Measurements from ENCODE around the gene CCDC40.

Gene CCDC40

DNA sequence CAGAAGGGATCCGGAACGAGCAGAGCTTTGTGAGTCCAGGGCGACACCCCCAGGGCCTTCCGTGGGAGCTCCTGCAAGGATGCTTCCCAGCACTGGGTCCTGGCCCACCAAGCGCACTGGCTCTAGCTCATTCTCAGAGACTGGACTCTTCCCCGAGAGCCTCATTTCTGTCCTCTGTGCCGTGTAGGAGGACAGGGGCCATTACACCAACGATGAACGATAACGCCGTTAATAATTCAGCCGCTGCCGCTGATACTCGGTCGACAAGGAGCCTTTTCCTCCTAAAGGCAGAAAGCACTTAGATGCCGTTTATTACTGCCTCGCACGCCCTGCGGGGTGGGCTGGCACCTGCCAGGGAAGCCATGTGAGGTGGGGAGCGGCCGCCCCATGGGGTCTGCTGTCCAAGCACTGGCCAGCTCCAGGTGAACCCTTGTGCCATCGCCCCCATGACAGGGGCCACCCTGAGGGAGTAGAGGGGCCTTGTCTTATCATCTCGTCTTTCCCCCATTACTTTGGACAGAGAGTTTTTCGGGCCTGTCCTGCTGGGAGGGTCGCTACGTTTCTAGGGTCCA, 34.3 kb upstream of the CCDC40 start:
- no peak for DNase-seq

DNA sequence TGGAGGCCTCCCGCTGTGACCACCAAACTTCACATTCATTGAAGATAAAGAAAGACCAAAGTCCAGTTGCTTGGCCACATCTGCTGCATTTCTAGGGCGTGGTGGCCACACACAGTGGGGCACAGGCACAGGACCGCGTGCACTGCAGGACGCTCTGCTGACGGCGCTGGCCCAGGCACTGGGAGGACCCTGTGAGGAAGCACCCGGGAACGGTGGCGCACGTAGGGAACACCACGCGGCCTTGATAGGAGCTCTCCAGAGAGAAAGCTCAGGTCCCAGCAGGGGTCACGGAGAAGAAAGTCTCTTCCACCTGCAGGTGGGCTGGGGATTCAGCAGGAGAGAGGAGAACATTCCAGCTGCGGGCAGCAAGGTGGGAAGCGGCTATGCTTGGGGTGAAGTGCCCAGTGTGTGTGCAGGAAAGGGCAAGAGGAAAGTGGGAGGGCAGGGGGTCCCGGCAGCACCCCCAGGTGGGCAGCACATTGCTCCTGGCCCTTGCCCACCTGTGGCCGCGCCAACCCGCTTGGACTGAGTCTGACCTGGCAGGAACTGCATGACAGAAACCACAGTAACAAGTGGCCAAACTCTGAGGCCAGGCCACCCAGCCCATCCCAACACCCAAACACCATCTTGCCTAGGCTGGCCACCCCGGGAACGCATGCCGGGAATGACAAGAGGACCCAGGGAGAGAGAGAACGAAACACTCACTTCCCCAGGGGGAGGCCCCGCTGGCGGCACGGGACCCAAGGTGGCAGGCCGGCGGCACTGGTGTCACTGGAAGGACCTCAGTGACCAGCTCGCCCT, 33.6 kb upstream of the CCDC40 start:
- DNase-seq = no peak

DNA sequence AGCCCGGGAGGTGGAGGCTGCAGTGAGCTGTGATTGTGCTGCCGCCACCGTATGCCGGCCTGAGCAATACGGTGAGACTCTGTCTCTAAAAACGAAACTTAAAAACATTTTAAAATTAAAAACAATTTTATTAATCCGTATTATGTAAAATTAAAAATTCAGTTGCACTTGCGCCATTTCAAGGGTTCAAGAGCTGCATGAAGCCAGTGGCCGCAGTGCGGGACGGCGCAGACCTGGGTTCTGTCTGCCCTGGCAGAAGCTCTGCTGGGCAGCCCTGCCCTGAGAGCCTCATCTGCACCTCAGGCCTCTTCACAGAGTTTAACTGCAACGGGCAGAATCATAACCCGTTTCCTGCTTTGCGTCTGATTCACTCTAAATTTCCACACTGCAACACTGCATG, 32.5 kb upstream of the CCDC40 start:
- no peak for DNase-seq

DNA sequence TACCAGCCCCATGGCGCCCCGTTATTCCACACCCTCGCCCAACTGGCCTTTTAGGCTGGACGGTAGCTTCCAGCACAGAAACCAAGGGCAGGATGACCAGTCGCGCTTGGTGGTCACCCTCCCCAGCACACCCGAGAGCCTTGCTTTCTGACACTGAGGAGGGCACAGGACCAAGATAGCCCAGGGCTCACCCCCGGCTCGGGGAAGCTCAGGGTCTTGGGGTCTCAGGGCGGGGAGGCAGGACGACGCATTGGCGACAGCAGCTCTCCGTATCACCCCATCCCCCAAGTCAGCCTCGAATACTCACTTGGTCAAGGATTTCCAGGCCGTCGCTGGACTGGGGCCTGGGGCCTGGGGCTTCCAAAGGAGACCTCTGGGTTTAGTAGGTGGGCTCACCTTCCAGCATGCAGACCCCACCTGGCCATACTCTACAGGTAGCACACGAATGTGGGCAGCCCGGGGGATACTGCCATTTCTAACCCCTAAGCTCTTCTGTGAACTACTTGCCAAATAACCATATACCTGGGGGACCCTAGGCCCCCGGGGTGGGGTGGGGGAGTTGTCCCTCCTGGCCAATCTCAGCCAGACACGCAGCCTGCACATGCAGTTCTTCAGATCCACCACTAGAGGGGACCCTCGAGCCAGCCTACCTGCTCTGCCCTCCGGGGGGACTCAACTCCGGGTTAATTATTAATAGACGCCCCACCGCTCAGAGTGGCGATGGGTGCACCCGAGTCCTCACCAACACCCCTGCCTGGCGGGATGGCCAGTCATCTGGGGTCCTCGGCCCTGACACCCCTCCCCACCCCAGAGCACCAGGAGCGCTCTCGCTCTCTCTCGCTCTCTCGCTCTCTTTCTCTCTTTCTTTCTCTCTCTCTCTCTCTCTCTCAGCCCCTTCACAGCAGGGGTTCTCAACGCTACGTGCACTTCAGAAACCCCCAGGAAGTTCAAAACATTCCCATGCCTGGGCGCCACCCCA, 30.8 kb upstream of the CCDC40 start:
- DNase-seq = peak; percentile 42

DNA sequence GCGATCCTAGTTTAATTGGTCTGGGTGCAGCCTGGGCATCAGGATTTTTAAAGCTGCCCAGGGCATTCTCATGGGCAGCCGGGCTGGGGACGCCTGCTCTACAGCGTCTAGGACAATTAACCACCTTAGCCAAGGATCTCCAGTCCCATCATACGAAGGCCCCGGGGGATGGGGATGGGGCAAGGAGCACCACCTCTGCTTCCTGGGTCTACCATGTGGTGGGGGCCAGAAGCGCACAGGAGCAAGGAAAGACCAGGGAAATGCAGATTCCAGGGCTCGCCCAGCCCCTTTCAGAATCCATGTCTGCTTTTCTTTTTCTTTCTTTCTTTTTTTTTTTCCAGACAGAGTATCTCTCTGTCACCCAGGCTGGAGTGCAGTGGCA, 30.1 kb upstream of the CCDC40 start:
- no peak for DNase-seq

DNA sequence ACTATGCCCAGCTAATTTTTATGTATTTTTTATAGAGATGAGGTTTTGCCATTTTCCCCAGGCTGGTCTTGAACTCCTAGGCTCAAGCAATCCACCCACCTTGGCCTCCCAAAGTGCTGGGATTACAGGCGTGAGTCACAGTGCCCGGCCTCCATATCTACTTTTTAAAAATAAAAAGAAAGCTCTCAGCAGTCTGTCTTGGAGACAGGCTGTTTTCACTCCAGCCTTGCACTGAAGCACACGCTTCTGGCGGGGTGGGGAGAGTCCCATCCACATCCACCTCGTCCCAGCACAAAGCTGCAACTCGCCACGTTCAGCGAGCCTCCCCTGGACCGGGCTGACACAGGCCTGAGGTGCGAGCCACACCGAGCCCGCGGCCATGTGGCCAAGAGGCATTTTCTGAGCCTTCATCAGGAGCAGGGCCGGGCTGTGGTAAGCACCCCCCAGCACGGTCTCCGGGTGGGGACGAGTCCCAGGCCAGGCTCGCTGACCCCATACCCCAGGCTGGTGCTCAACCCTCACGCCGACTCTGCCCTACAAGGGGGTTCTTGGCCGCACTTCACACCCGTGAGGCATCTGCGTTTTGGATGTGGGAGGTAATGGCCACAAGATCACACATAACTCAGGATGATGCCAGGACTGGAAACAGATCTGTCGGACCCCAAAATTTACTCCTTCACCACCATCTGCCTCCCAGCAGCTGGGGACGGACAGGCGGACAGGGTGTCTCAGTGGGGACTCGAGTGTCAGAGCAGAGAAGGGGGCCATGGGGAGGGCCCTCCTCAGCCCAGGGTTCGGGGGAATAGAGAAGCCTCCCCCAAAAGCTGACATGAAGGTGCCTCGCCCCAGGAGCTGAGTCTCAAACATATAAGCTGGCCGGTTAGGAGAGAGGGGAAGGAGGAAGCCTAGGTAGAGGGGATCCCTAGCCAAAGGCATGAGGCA, 29.4 kb upstream of the CCDC40 start:
- no peak for DNase-seq

DNA sequence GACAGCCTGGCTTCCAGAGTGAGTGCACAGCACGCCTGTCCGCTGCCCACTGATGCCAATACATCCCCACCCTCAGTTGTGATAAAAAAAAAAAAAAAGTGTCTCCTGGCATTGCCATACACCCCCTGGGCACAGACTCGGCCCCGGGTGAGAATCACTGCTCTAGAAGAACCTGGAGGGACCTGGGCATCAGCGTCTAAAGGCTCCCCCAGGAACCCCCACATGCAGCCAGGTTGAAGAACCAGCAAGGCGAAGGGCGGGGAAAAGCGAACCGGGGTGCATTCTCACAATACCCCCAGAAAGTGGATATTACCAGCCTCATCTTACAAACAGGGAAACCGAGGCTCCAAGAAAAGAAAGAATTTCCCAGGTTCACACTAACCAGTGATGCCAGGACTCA, 28.5 kb upstream of the CCDC40 start:
- no peak for DNase-seq

DNA sequence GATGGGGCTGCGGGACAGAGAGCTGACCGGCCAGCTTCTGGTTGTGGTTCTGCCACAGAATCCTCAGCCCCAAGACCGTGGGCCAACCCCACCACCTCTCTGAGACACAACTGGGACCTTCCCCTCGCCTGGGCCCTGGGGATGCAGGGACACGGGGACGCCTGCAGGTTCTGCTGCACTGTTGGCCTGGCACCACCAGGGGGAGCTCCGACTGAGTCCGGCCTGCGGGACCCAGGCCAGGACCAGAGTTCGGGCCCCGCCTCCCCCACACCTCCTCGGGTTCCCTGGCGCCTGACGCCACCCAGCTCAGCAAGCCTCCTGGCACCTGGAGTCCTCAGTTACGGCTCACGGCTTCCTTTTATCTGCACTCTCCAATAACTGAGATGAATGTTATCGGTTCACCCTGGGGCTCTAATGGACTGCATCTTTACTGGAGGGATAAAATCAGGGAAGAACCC, 28.0 kb upstream of the CCDC40 start:
- DNase-seq = peak; percentile 48

DNA sequence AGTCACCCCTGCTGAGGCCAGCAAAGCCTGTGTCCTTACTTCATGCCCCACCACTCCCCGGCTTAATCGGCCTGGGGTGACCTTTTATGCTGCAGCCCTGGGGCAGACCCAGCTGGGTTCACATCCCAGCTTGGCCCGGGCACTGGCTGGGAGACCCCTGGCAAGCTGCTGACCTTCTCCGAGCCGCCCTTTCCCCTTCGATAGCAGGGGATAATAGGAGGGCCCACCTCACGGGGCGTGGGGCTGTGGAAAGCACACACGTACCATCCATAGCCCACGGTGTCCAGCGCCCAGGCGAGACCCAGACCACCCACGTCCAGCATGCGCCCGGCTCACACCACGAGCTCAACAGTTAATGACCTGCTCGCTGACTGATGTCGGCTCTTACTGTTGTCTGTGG, 27.6 kb upstream of the CCDC40 start:
- DNase-seq = no peak

DNA sequence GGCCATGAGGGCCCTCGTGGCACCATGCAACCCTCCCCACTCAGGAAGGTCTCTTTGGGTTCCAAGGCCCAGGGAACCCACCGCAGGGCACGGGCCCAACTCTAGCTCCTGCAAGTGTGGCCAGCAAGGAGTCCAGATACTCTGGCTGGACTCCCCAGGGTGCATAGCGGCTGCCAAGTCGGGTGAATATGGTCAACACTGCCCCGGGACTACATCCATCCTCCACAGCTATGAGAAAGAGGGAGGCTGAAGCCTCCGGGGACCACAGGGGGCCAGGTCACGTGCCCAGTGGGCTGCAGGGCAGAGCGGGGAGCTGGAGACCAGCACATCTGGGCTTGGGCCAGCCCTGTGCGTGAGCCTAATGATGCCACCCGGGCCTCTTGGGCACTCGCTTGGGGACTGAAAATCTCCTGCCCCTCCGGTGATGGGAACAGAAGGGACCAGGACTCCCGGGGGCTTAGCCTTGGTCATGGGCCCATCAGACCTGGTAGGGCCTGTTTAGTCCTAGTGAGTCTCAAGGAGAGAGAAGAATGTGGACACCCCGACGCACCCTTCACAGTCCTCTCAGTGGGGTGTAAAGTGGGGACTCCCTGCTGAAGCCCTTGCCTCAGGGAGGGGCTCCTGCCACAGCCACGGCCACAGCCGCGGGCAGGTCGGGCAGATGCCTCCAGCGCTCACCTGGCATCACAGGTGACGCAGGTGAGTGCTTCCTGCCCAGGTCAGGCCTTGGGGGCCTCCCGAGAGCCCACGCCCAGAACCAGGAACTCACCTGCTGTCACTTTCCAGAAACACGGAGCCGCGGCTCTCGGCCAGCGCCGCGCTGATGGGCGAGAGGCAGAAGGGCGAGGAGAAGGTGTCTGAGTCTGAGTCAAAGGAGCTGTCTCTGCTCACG, 26.8 kb upstream of the CCDC40 start:
- DNase-seq = no peak

DNA sequence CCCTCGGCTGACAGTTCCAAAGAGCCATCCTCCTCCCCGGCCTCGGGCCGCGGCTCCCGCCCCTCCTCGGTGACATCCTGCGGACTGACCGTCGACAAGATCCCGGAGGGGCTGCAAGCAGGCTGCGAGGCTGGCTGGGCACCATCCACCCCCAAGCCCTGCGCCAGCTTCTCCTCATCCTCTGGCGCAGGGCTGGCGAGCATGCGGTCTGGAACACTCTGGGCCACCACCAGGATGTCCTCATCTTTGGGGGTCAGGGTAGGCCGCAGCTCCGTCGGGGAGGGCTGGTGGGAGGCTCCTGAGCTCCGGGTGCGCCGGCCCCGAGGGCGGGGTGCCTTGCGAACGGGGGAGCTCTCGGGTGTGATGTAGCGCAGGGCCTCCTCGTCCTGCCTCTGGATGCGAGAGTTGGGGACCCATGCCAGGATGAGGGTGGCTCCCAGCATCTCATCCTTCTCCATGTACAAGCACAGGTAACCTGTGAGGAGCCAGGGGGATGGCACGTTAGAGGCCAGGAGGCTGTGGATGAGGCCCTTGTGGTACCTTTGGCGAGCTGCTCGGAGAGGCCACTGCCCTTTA, 26.1 kb upstream of the CCDC40 start:
- no peak for DNase-seq

DNA sequence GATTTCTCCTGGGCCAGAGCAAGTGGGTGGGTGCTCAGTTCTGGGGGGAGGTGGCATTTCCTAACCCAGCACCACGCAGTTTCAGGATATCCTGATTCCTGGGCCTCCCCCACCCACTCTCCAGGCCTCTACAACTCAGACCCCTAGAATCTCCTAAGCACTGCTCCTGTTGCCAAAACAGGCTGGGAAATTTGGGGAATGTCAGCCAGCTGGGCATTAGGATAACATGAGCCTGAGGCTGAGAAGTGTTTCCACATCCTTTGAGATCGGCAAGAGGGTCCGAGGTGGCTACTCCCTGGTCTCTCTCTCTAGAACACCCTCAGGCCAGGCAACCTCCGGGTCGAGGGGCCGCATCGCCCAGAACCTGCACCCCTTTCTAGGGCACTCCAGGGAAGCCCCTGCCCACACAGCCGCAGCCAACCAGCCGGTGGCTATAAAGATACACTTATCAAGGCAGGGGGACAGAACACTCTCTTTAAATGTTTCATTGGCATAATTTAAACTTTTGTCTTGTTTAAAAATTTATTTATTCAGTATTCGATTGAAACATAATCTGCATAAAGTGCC, 24.4 kb upstream of the CCDC40 start:
- DNase-seq = no peak

DNA sequence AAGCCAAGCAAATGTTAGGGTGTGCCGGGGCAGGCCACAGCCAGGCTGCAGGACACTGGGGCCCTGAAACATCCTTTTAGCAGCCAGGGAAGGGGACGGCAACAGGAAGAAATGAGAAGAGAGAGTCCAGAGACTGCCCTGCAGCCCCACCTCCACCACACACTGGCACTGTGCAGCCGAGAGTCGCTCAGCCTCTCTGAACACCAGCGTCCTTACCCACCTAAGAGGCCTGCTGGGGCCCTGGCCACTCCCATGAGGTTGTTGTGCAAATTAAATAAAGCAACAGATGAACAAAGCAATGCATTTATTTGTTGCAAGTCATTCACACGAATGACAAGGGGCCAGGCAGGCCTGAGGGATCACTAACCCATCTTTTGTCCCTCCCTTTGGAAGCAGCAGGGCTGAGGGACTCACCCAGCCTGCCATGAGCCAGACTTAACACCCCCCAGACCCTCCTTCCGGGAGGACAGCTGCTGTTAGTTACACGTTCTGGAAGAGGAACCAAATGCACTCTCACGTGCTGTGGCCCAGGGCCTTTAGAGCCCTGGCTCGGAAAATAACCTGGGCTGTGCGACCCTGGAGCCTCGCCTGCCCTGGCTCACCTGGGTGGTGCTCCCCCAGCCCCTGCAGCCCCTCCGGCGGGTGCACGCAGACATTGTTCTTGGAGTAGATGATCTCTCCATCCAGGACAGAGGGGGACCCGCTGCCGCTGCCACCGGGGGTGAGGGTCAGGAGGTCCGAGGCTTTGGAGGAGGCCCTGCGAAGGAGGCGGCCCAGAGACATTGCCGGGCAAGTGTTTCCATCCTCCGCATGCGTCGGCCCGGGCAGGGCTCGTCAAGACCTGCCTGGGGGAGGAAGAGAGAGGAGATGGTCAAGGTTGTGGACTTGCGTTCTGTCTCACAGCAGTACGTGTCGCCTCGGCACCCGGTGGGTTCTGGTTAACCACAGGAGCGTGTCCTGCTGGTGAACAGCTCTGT, 23.4 kb upstream of the CCDC40 start:
- no peak for DNase-seq

DNA sequence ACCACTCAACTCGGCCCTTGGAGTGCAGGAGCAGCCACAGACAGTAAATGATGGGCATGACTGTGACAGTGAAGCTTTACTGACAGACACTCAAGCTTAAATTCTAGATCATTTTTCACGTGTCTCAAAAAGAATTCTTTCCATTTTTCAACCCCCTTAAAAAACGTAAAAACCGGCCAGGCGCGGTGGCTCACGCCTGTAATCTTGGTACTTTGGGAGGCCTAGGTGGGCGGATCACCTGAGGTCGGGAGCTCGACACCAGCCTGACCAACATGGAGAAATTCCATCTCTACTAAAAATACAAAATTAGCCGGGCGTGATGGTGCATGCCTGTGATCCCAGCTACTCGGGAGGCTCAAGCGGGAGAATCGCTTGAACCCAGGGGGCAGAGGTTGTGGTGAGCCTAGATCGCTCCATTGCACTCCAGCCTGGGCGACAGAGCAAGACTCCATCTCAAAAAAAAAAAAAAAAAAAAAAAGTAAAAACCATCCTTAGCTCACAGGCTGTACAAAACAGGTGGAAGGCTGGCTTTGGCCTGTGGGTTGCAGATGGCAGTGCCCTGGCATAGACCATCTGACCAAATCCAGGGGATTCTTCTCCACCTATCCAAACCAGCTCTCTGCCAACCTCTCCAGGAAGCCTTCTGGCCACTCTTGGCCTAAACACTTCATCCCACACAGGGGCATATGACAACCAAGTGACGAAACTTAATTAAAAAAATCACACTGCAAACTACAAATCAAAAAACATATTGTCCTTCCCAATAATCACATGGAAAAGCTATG, 19.0 kb upstream of the CCDC40 start:
- no peak for DNase-seq

DNA sequence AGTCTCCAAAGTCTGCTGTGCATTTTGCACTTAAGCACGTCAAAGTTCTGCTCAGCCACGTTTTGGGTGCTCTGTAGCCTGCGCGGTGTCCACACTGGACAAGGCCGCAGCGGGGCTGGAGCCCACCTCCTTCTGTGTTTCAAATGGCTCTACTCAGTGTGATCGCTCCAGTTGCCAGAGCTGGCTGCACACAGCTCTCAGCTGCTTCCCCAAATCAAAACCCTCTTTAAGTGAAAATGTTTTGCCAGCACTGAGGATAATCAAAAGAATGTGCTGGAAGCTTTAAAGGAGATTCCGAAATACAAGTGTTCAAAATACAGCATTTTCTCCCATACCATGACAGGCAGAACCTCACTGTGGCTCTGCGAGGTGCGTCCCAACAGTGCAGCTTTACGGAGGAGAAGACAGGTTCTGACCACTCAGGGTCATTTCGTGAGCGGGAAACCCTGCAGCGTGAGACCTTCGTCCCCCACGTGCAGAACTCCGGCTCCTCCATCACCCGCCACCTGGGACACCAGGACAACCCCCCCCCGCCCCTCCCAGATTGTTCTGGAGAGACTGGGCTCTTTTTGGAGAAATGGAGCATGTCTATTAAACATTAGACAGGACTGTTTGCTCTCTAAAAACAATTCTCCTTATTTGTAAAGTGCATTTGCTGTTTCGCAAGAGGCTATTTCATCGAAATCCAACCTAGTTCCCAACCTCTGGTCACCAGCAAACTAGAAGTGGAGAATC, 17.4 kb upstream of the CCDC40 start:
- no peak for DNase-seq

DNA sequence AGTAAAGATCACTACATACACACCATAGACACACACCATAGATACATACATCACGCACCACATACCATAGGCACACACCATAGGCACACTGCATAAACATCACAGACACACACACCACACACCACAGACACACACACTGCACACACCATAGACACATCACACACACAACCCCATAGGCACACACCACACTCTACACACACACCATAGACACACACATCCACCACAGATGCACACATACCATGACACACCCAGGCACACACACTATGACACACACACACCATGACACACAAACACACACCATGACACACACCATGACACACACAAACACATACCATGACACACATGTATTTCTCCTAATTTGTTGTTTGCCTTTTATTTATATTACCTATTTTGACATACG, 14.8 kb upstream of the CCDC40 start:
- DNase-seq = no peak

DNA sequence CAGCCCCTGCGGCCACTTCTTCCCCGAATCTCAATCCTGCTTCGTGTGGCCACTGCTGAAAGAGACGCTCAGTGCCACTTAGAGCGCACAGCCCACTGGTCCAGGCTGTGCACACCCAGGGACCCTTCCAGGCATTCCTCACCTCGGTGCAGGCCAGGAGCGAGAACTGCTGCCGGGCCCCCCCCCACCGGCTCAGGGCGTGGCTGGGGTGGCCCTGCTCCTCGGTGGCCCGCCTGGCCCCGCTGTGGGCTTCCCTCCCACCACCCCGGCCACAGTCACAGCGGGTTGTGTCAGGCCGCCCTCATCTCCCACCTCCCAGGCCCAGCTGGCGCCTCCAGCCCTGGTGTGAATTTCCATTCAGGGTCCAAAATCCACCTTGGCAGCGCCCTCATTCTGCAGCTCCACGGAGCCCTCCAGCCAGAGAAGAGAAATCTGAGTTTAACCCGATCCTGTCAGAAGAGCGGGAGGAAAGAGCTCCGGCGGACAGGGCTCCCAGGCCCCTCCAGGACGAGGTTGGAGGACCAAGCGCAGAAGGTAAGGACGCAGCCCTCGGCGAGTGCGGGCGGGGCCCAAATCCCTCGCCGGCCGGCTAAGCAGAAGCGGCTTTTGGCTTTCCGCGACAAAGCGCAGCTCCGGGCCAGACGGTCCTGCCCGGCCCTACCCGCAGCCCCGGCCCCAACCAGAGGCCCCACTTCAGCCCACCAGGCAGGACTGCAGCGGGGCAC, 12.8 kb upstream of the CCDC40 start:
- no peak for DNase-seq

All from fibroblast of upper back skin (primary cell).